ENCODE measurements around the gene ST6GALNAC6.

- TF ChIP-seq, protein P1, sequence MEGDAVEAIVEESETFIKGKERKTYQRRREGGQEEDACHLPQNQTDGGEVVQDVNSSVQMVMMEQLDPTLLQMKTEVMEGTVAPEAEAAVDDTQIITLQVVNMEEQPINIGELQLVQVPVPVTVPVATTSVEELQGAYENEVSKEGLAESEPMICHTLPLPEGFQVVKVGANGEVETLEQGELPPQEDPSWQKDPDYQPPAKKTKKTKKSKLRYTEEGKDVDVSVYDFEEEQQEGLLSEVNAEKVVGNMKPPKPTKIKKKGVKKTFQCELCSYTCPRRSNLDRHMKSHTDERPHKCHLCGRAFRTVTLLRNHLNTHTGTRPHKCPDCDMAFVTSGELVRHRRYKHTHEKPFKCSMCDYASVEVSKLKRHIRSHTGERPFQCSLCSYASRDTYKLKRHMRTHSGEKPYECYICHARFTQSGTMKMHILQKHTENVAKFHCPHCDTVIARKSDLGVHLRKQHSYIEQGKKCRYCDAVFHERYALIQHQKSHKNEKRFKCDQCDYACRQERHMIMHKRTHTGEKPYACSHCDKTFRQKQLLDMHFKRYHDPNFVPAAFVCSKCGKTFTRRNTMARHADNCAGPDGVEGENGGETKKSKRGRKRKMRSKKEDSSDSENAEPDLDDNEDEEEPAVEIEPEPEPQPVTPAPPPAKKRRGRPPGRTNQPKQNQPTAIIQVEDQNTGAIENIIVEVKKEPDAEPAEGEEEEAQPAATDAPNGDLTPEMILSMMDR (IDR thresholded peaks at IDR 0.05) = peak; percentile 88
- TF ChIP-seq EZH2 (IDR thresholded peaks at IDR 0.05) = no peak
Measured at GRCh38 chr9:127869310-127870152, 29.9 kb downstream of the ST6GALNAC6 start.

Measured in neural progenitor cell (in vitro differentiated cells).